ENCODE results near the gene ZNF598. TPM values are rescaled to one million over a fixed set of nuclear protein-coding genes. Genes with fewer than 3 reads are reported as not detected.

ZNF598 gene
- total RNA-seq, 1 experiment from 2014 or later, result 44.4 TPM

DNA sequence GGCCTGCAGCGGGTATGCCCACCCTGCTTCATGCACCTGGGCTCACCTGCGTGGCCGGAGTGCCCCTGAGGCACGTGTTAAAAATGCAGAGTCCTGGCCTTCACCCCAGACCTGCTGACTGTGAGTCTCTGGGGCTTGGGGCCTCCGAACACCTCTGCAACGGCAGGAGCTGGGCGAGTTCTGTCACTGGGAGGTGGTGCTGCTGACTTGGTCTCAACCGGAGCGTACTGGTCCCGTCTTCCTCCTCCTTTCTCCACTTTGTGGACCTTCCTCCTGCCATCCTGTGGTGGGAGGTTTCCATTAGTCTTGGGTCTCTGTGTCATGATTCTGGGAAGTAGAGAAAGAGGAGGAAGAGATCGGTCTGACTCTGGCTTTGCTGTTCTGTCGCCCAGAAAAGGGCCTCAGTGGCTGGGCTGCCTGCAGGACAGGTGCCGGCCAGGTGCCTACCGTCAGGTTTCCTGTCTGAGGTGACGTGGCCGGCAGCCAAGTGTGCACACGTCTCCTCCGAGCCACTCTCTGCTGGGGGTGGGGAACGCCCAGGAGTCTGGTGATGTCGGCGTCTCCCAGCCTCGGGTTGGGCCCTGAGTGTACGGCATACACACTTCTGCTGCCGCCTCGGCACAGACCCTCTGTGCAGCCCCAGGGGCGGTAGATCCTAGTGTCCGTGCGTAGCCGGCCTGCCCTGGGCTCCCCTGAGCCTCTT is 45.1 kb upstream of the ZNF598 start:
- H3F3A ChIP-seq (ENCODE audit: low read length, unreplicated experiment), result no peaks in the 10 kb centered on the region
- H3K4me2 ChIP-seq (ENCODE audit: low read length), result no peak overlapping the region
- no peak overlapping the region for H3K9ac ChIP-seq (ENCODE audit: low read length)
- H3K27ac ChIP-seq (ENCODE audit: low read length), result no peak overlapping the region
- no peaks in the 10 kb centered on the region for H4K20me1 ChIP-seq (ENCODE audit: low read length)
- DNase-seq (no peak), ATAC-seq (no peak)
- H3K9me3 ChIP-seq (ENCODE audit: low read length), result no peaks in the 10 kb centered on the region
- no peaks in the 10 kb centered on the region; the same call in 1 of the 2 replicates for H3K36me3 ChIP-seq (ENCODE audit: low read depth, low read length)
- H3K4me1 ChIP-seq (ENCODE audit: insufficient read depth, low read length), result no peaks in the 10 kb centered on the region
- no peak overlapping the region for H3K4me3 ChIP-seq (ENCODE audit: low read length)
- intact Hi-C loops (cut with micrococcal nuclease), result no loop called here
- ChIA-PET POLR2A (ENCODE audit: unreplicated experiment) (no interaction called here), CTCF (no interaction called here)
- no peaks in the 10 kb centered on the region for H3K27me3 ChIP-seq (ENCODE audit: low read length)
- no TSS peak for BruUV-seq (replicated peaks)
- H3K79me2 ChIP-seq (ENCODE audit: low read length), result peaks cover under 1% of the 10 kb centered on the region
- H3K9me2 ChIP-seq (replicated peaks; ENCODE audit: low read length), result no peaks in the 10 kb centered on the region
- no peak overlapping the region for H2AFZ ChIP-seq (ENCODE audit: low read length)
- TF ChIP-seq EZH2 (IDR thresholded peaks at IDR 0.05; ENCODE audit: low read length, unreplicated experiment) (no peak), EZH2phosphoT487 (IDR thresholded peaks at IDR 0.05; ENCODE audit: borderline replicate concordance, low read length) (no peak)
- TF ChIP-seq, protein P1, sequence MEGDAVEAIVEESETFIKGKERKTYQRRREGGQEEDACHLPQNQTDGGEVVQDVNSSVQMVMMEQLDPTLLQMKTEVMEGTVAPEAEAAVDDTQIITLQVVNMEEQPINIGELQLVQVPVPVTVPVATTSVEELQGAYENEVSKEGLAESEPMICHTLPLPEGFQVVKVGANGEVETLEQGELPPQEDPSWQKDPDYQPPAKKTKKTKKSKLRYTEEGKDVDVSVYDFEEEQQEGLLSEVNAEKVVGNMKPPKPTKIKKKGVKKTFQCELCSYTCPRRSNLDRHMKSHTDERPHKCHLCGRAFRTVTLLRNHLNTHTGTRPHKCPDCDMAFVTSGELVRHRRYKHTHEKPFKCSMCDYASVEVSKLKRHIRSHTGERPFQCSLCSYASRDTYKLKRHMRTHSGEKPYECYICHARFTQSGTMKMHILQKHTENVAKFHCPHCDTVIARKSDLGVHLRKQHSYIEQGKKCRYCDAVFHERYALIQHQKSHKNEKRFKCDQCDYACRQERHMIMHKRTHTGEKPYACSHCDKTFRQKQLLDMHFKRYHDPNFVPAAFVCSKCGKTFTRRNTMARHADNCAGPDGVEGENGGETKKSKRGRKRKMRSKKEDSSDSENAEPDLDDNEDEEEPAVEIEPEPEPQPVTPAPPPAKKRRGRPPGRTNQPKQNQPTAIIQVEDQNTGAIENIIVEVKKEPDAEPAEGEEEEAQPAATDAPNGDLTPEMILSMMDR (conservative IDR thresholded peaks at IDR 0.05; ENCODE audit: low read depth, low read length), result no peak

DNA sequence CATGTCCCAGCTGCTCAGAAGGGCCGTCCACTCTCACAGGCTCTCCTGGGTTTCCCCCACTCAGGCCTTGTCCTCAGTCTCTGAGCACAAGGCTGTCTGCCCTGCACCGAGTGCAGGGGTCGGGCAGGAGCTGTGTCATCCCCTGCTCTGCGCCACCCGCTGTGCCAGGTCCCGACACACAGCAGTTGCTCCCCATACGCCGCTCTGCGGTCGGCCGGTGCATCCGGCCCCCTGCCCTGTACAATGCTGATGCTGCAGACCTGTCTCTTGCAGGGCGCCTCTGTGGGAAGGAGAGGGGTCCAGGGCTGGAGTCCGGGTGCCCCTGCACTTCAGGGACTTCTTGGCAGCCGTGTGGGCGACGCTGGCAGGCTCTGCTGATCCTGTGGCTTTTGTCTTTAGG is 44.3 kb upstream of the ZNF598 start:
- no peak for DNase-seq
- Histone ChIP-seq H4K20me1 (ENCODE audit: low read length) (no peaks in the 10 kb centered on the region), H3K36me3 (ENCODE audit: low read depth, low read length) (no peaks in the 10 kb centered on the region; the same call in 1 of the 2 replicates), H3K4me3 (ENCODE audit: low read length) (no peak overlapping the region), H3K4me1 (ENCODE audit: insufficient read depth, low read length) (no peaks in the 10 kb centered on the region; the same call in 1 of the 2 replicates), H3K9ac (ENCODE audit: low read length) (no peak overlapping the region), H2AFZ (ENCODE audit: low read length) (no peak overlapping the region), H3K9me3 (ENCODE audit: low read length) (no peaks in the 10 kb centered on the region), H3K4me2 (ENCODE audit: low read length) (no peak overlapping the region), H3K27ac (ENCODE audit: low read length) (no peak overlapping the region), H3K79me2 (ENCODE audit: low read length) (peaks cover 9% of the 10 kb centered on the region), H3F3A (ENCODE audit: low read length, unreplicated experiment) (no peaks in the 10 kb centered on the region), H3K9me2 (replicated peaks; ENCODE audit: low read length) (no peaks in the 10 kb centered on the region), H3K27me3 (ENCODE audit: low read length) (no peaks in the 10 kb centered on the region)
- TF ChIP-seq, protein P1 (conservative IDR thresholded peaks at IDR 0.05; ENCODE audit: low read depth, low read length), result no peak
- TF ChIP-seq EZH2phosphoT487 (IDR thresholded peaks at IDR 0.05; ENCODE audit: borderline replicate concordance, low read length), result no peak
- TF ChIP-seq EZH2 (IDR thresholded peaks at IDR 0.05; ENCODE audit: low read length, unreplicated experiment), result no peak
- ATAC-seq, result no peak
- ChIA-PET POLR2A (ENCODE audit: unreplicated experiment) (no interaction called here), CTCF (no interaction called here)
- intact Hi-C loops (cut with micrococcal nuclease), result no loop called here
- BruUV-seq (replicated peaks), result no TSS peak

DNA sequence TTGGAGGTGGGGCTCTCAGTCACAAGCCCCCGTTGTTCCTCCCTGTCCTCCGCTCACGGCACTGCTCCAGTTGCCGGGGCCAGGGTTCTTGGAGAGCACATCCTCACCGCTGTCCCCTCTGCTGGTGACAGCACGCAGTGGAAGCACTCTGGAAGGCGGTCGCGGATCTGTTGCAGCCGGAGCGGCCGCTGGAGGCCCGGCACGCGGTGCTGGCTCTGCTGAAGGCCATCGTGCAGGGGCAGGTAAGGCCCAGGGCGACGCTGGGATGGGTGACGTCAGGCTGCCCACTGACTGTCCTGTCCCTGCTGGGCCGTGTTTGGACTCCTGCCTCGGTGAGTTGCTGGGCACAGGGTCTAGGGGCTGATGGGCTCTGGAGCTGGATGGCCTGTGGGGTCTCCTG is 43.6 kb upstream of the ZNF598 start:
- no peak for ATAC-seq
- H4K20me1 ChIP-seq (ENCODE audit: low read length), result no peaks in the 10 kb centered on the region

More for the DNA sequence above, 43.6 kb upstream of the ZNF598 start:
- H3K27ac ChIP-seq (ENCODE audit: low read length), result no peak overlapping the region
- no peaks in the 10 kb centered on the region for H3K9me3 ChIP-seq (ENCODE audit: low read length)
- H3K9ac ChIP-seq (ENCODE audit: low read length), result no peak overlapping the region
- intact Hi-C loops (cut with micrococcal nuclease), result no loop called here
- H3K4me1 ChIP-seq (ENCODE audit: insufficient read depth, low read length), result no peaks in the 10 kb centered on the region; the same call in 1 of the 2 replicates
- ChIA-PET CTCF (no interaction called here), POLR2A (ENCODE audit: unreplicated experiment) (no interaction called here)
- H3K79me2 ChIP-seq (ENCODE audit: low read length), result peaks cover 15% of the 10 kb centered on the region
- no peaks in the 10 kb centered on the region; the same call in 1 of the 2 replicates for H3K36me3 ChIP-seq (ENCODE audit: low read depth, low read length)
- no peak overlapping the region for H2AFZ ChIP-seq (ENCODE audit: low read length)
- DNase-seq, result no peak
- no TSS peak for BruUV-seq (replicated peaks)
- no peak overlapping the region for H3K4me2 ChIP-seq (ENCODE audit: low read length)
- no peaks in the 10 kb centered on the region for H3F3A ChIP-seq (ENCODE audit: low read length, unreplicated experiment)
- no peaks in the 10 kb centered on the region for H3K27me3 ChIP-seq (ENCODE audit: low read length)
- no peak for TF ChIP-seq EZH2phosphoT487 (IDR thresholded peaks at IDR 0.05; ENCODE audit: borderline replicate concordance, low read length)
- TF ChIP-seq, protein P1 (conservative IDR thresholded peaks at IDR 0.05; ENCODE audit: low read depth, low read length), result no peak
- no peak for TF ChIP-seq EZH2 (IDR thresholded peaks at IDR 0.05; ENCODE audit: low read length, unreplicated experiment)
- no peaks in the 10 kb centered on the region for H3K9me2 ChIP-seq (replicated peaks; ENCODE audit: low read length)
- H3K4me3 ChIP-seq (ENCODE audit: low read length), result no peak overlapping the region

Data from PC-3 (cell line).